IPS-15b (cell line): ENCODE data around the gene IGFBP4.

ENCODE experiments used
- H3K27me3 ChIP-seq: one replicate; pipeline ENCODE4 v1.6.1; 2013; ENCODE audit warnings: low read length; ENCODE audit not compliant: control insufficient read depth, insufficient read depth
- H3K36me3 ChIP-seq: one replicate; pipeline ENCODE4 v1.6.1; 2013; ENCODE audit warnings: low read length; ENCODE audit not compliant: control insufficient read depth, insufficient read depth
- H3K4me1 ChIP-seq: one replicate; pipeline ENCODE4 v1.6.1; 2013; ENCODE audit warnings: mild to moderate bottlenecking, low read length; ENCODE audit not compliant: control insufficient read depth, insufficient read depth
- H3K4me3 ChIP-seq: one replicate; pipeline ENCODE4 v1.5.1; 2013; ENCODE audit warnings: low read depth, low read length
- H3K9ac ChIP-seq: one replicate; pipeline ENCODE4 v1.6.1; 2013; ENCODE audit warnings: low read depth, mild to moderate bottlenecking, low read length
- H3K9me3 ChIP-seq: one replicate; pipeline ENCODE4 v1.6.1; 2013; ENCODE audit warnings: mild to moderate bottlenecking, low read length; ENCODE audit not compliant: control insufficient read depth, insufficient read depth

IGFBP4 gene

DNA sequence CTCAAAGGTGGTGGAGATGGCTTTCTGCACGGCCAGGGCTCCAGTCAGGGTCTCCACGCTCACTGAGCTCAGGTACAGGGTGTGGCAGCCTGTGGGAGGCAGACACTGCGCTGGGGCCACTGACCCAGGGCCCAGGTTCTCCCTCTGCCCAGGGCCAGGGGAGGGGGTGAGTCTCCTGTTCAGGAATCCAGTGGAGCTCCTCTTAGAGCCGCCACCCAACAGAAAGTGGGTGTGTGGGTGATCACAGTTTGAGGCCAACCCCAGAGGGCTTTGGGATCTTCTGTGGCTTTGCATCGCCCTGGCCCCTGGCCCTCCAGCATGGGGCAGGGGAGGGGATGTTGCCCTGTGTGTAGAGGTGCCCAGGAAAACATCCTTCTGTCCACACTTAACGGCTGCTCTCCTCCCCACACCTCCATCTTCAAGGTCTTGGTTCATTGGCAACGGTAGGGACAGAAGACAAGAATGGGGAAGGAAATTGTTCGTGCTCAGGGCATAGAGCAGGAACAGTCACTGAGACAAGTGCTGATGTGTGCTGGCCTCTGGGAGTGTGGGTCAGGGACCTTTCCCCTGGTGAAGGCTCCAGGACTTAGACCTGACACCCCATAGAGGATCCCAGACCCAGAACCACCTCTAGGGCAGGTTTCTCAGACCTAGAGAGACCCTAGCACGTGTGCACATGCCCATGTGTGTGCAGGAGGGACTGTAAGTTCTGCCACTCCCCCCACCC, 36.7 kb downstream of the IGFBP4 start:
- Histone ChIP-seq H3K9me3 (no peaks in the 10 kb centered on the region), H3K4me3 (no peak overlapping the region), H3K9ac (no peak overlapping the region), H3K4me1 (peaks cover 17% of the 10 kb centered on the region), H3K27me3 (no peaks in the 10 kb centered on the region), H3K36me3 (no peaks in the 10 kb centered on the region)

DNA sequence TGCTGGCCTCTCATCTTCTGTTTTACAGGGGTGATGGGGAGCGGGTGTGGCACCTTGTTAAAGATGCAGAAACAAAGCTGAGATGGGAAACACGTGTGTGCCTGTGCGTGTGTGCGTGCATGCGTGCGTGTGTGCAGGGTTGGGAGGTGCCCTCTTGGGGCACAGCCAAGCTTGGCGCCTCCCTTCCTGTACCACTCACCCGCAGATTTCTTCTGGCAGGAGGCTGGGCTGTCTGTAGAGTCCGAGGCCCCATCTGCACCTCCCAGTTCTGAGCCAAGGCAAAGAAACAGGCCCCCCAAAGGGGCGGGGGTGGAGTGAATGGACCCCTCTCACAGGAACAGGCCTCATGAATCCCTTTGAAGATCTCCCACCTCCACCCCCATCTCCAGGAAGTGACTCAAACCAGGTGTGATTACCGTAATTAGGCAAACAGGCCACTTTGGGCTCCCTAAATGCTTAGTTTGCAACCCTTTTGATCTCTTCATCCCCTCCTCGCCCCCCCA, 37.3 kb downstream of the IGFBP4 start:
- H3K9ac ChIP-seq: no peak overlapping the region
- no peaks in the 10 kb centered on the region for H3K9me3 ChIP-seq
- H3K4me3 ChIP-seq: no peak overlapping the region
- no peaks in the 10 kb centered on the region for H3K36me3 ChIP-seq
- peaks cover 17% of the 10 kb centered on the region for H3K4me1 ChIP-seq
- no peaks in the 10 kb centered on the region for H3K27me3 ChIP-seq

DNA sequence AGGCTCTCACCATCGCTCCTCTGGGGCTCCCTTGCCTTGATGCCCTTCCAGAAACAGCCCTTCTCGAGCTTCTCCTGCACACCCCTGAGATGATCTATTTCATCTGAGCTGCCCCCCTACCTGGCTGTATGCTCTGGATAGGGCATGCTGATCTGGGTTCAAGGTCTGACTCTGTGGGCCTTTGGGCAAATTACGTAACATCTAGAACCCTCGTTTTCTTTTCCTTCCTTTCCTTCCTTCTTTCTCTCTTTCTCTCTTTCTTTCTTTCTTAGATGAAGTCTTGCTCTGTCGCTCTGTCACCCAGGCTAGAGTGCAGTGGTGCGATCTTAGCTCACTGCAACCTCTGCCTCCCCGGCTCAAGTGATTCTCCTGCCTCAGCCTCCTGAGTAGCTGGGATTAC, 37.9 kb downstream of the IGFBP4 start:
- Histone ChIP-seq H3K9me3 (no peaks in the 10 kb centered on the region), H3K9ac (no peak overlapping the region), H3K36me3 (no peaks in the 10 kb centered on the region), H3K4me3 (no peak overlapping the region), H3K27me3 (no peaks in the 10 kb centered on the region), H3K4me1 (peaks cover 20% of the 10 kb centered on the region)

DNA sequence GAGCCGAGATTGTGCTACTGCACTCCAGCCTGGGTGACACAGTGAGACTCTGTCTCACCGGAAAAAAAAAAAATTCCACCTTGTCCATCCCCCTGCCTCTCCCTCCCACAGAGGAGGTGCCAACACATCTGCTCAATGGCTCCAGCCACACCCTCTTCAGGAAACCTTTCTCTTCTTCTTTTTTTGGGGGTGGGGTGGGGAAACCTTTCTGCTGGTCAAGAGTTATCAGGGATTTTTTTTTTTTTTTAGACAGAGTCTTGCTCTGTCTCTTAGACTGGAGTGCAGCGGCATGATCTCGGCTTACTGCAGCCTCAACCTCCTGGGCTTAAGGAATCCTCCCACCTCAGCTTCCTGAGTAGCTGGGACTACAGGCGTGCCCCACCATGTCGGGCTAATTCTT, 39.5 kb downstream of the IGFBP4 start:
- Histone ChIP-seq H3K9ac (no peak overlapping the region), H3K4me1 (peaks cover 21% of the 10 kb centered on the region), H3K27me3 (no peaks in the 10 kb centered on the region), H3K9me3 (no peaks in the 10 kb centered on the region), H3K36me3 (no peaks in the 10 kb centered on the region), H3K4me3 (no peak overlapping the region)

DNA sequence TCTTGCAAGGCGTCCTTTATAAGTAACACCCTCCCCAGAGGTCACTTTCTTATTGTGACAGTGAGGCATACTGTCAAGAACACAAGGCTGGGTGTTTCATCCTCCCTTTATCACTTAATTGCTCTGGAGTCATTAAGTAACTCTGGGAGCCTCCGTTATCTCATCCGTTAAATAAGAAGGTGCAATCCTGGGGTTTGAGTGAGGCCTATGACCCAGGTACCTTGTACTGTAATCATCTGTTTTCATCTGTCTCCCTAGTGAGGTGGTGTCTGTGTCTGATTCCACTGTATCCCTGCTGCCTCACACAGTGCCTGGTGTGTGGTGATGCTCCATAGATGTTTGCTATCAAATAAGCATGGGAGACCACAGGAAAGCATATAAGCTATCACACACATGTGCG, 40.4 kb downstream of the IGFBP4 start:
- Histone ChIP-seq H3K27me3 (no peaks in the 10 kb centered on the region), H3K4me1 (peaks cover 21% of the 10 kb centered on the region), H3K9ac (no peak overlapping the region), H3K4me3 (no peak overlapping the region), H3K36me3 (no peaks in the 10 kb centered on the region), H3K9me3 (no peaks in the 10 kb centered on the region)

DNA sequence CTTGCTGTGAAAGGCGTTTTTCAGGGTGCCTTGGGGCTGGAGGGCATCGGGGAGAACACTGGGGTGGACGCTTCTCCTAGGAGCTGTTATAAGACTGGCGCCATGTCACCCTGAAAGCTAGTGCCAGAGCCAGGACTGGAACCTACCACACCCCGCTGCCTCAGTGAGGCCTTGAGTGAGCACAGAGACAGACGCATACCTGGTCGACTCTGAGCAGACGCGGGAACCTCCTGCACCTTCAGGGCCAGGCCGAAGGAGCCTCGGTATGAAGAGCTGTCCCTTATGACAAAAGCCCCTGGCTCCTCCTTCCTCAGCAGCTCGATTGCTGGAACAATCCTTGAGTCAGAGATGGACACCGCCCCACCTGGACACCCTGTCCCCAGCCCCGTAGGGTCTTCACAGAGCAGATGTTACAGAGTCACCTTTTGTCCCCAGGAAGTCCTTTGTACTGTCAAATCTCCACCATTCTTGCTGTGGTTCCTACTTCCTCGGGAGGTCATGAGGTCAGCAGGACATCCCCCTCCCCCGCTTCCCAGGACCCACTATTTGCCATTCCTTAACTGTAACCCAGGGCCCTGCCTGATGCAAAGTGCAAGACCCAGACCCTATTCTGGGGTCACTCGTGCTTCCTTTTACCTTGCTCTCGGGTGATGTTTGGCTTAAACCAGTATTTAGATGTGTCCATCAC, 41.2 kb downstream of the IGFBP4 start:
- Histone ChIP-seq H3K4me1 (peaks cover 24% of the 10 kb centered on the region), H3K9me3 (no peaks in the 10 kb centered on the region), H3K27me3 (no peaks in the 10 kb centered on the region), H3K4me3 (no peak overlapping the region), H3K9ac (peak overlapping the region; percentile 3), H3K36me3 (no peaks in the 10 kb centered on the region)

DNA sequence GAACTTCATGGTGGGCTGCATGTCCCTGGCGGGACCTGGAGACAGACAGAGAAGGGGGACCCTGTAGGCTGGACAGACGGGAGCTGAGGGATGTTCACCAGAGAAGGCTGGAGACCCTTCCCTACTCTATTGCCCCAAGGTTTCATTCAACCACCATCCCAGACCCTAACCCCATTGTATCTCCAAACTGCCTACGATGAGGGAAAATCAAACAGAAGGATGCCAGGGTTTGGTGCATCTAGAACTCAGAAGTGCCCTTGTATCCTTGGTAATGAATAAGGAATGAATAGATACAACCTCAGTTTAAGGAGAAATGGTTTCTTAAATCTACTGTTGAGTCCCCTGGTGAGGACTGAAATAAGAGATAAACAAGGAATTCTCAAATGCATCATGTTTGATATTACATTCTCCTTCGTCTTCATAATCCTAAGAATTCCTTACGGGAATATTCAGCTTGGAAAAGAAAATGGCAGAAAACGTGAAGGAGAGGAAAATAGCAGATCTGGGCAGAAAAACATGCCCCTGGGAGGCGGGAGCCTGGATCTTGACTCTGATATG, 41.8 kb downstream of the IGFBP4 start:
- no peaks in the 10 kb centered on the region for H3K9me3 ChIP-seq
- H3K4me3 ChIP-seq: no peak overlapping the region
- no peaks in the 10 kb centered on the region for H3K27me3 ChIP-seq
- no peak overlapping the region for H3K9ac ChIP-seq
- no peaks in the 10 kb centered on the region for H3K36me3 ChIP-seq
- H3K4me1 ChIP-seq: peaks cover 24% of the 10 kb centered on the region

DNA sequence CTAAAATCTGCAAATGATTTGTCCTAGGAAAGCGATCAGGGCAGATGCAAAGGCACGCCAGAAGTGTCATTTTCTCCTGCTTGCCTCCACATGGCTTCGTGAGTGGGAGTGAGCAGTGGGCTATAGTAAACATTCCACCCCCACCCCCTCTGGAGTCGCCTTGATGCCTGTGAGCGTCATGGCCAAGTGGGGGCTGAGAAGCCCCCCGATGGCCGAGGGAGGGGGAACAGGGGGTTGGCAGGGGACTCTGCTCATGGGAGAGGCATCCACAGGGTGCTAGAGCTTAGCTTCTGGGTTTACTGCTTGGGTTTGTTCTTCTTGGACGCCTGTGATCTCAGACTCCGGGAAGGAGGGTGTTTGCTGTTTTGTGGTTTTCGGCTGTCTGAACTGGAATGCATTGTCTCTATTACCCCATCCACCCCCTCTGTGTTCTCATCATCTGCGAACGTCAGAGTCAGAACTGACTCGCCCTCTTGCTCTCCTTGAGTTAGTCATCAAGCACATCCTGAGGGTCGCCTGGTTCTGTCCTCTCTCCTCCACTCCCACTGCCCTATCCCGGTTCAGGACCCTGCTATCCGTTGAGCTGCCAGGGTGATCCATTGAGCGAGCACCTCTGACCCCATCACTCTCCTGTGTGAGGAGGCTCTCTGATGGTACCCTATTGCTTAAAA, 42.7 kb downstream of the IGFBP4 start:
- Histone ChIP-seq H3K4me3 (no peak overlapping the region), H3K9ac (no peak overlapping the region), H3K9me3 (no peaks in the 10 kb centered on the region), H3K36me3 (no peaks in the 10 kb centered on the region), H3K27me3 (no peaks in the 10 kb centered on the region), H3K4me1 (peaks cover 22% of the 10 kb centered on the region)

DNA sequence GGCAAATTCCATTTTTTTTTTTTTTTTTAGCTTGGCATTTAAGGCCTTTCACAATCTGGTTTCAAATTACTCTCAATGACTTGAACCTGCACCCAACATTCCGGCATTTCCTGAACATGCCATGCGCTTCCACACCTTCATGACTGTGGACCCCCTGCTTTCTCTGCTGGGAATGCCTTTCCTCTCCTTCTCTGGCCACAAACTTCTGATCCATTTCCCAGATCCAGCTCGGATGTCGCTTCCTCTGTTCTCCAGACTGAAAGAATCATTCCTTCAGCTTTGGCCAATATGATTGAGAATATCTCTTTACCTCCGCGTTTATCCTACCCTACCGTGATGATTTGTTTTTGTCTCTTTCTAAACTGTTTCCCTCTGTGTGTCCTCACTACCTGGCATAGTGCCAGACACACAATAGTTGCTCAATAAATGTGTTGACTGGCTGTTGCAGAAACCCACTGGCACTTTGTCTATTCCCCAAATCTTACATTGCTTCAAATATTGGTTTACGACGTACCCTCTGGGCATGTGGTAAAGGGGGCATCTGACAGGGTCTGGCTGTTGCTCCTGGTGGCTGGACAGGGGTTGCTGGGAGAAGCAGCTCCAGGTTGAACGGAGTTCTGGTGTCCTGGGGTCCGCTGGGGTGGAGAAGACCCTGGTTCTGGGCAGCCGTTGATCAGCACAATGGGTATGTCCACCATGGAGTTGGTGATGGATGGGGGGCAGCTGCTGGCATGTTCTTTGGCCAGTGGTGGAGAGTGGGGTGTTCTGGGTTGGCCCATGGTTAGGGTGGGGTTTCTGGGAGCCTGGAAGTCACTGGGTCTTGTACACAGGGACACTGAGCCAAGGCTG, 43.5 kb downstream of the IGFBP4 start:
- Histone ChIP-seq H3K4me3 (no peak overlapping the region), H3K9ac (no peak overlapping the region), H3K36me3 (no peaks in the 10 kb centered on the region), H3K4me1 (peaks cover 27% of the 10 kb centered on the region), H3K9me3 (no peaks in the 10 kb centered on the region), H3K27me3 (no peaks in the 10 kb centered on the region)

DNA sequence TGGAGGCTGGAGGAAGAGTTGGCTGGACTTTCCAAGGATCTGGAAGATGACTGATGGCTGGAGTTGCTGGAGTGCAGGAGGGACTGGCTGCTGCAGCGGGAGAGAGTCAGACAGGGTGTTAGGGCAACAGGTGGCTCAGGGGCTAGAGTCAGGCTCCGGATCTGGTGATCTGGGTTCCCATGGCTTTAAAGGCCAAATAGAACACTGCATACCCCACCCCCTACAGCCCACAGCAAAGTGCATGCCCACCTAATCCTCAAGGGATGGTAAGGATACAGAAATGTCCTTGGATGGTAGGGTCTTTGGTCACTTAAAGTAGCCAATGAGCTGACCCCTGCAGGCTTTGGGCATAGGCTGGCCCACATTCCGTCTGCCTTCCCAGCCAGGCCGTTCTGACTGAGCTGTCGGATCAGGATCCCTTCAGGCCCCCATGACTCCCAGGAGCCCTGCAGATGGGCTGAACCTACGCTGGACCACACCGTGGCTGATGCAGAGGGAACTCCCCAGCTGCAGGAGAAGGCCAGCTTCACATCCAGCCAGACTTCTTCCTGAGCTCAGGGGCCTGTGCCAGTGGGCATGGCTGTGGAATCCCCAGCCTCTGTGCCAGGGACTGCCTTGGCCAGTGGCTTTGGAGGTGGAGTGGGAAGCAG, 44.2 kb downstream of the IGFBP4 start:
- H3K9me3 ChIP-seq: no peaks in the 10 kb centered on the region
- H3K4me3 ChIP-seq: no peak overlapping the region
- no peaks in the 10 kb centered on the region for H3K27me3 ChIP-seq
- H3K9ac ChIP-seq: no peak overlapping the region
- H3K36me3 ChIP-seq: no peaks in the 10 kb centered on the region
- peaks cover 27% of the 10 kb centered on the region for H3K4me1 ChIP-seq
